ENCODE measurements around the gene RNF31. TPM values are rescaled to one million over a fixed set of nuclear protein-coding genes. Genes with fewer than 3 reads are reported as not detected.

The RNF31 gene
- total and polyA plus RNA-seq, 2 of the 13 experiments (the other 11 are each of a cell fraction or from before 2014, with no cell fraction given) = 48.2 to 86.8 TPM

DNA sequence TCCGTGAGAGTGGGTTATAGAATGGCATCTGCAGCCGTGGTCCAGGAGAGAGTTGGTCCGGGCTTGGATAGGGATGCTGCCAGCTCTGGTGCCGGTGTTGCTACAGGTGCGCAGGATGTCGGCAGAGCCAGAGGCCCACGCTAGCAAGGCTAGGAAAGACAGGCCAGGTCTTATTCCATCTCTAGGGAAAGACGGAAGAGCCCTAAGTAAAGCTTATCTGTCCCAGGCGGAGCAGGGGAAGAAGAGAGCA lies 11.8 kb upstream of the RNF31 start (continued):
- TF ChIP-seq CHD4 (IDR thresholded peaks at IDR 0.05; ENCODE audit: borderline replicate concordance, low read length) = no peak
- peak; percentile 51; the same call in 1 of the 2 replicates for TF ChIP-seq ZBTB20 (CRISPR knock-in tag; IDR thresholded peaks at IDR 0.05; ENCODE audit: borderline replicate concordance, low read depth)
- 0 out of 2 replicates have a peak, but pooled peaks have one; percentile 48 for TF ChIP-seq JUND (CRISPR knock-in tag; IDR thresholded peaks at IDR 0.05)
- peak; percentile 84; the same call in 1 of the 2 replicates for TF ChIP-seq NFE2L1 (CRISPR knock-in tag; IDR thresholded peaks at IDR 0.05; ENCODE audit: borderline replicate concordance)
- TF ChIP-seq ISL2 (CRISPR knock-in tag; IDR thresholded peaks at IDR 0.05) = no peak
- TF ChIP-seq, protein P1, sequence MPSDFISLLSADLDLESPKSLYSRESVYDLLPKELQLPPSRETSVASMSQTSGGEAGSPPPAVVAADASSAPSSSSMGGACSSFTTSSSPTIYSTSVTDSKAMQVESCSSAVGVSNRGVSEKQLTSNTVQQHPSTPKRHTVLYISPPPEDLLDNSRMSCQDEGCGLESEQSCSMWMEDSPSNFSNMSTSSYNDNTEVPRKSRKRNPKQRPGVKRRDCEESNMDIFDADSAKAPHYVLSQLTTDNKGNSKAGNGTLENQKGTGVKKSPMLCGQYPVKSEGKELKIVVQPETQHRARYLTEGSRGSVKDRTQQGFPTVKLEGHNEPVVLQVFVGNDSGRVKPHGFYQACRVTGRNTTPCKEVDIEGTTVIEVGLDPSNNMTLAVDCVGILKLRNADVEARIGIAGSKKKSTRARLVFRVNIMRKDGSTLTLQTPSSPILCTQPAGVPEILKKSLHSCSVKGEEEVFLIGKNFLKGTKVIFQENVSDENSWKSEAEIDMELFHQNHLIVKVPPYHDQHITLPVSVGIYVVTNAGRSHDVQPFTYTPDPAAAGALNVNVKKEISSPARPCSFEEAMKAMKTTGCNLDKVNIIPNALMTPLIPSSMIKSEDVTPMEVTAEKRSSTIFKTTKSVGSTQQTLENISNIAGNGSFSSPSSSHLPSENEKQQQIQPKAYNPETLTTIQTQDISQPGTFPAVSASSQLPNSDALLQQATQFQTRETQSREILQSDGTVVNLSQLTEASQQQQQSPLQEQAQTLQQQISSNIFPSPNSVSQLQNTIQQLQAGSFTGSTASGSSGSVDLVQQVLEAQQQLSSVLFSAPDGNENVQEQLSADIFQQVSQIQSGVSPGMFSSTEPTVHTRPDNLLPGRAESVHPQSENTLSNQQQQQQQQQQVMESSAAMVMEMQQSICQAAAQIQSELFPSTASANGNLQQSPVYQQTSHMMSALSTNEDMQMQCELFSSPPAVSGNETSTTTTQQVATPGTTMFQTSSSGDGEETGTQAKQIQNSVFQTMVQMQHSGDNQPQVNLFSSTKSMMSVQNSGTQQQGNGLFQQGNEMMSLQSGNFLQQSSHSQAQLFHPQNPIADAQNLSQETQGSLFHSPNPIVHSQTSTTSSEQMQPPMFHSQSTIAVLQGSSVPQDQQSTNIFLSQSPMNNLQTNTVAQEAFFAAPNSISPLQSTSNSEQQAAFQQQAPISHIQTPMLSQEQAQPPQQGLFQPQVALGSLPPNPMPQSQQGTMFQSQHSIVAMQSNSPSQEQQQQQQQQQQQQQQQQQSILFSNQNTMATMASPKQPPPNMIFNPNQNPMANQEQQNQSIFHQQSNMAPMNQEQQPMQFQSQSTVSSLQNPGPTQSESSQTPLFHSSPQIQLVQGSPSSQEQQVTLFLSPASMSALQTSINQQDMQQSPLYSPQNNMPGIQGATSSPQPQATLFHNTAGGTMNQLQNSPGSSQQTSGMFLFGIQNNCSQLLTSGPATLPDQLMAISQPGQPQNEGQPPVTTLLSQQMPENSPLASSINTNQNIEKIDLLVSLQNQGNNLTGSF (CRISPR knock-in tag; IDR thresholded peaks at IDR 0.05) = peak; percentile 62; the same call in 1 of the 2 replicates
- 0 out of 2 replicates have a peak, but pooled peaks have one; percentile 81 for TF ChIP-seq HMGA1 (CRISPR knock-in tag; conservative IDR thresholded peaks at IDR 0.05)
- TF ChIP-seq MZF1 (CRISPR knock-in tag; IDR thresholded peaks at IDR 0.05; ENCODE audit: borderline replicate concordance) = peak; percentile 87; the same call in 1 of the 2 replicates
- TF ChIP-seq ZNF83 (CRISPR knock-in tag; IDR thresholded peaks at IDR 0.05; ENCODE audit: borderline replicate concordance) = peak; percentile 57; the same call in 1 of the 2 replicates
- TF ChIP-seq, protein P2, sequence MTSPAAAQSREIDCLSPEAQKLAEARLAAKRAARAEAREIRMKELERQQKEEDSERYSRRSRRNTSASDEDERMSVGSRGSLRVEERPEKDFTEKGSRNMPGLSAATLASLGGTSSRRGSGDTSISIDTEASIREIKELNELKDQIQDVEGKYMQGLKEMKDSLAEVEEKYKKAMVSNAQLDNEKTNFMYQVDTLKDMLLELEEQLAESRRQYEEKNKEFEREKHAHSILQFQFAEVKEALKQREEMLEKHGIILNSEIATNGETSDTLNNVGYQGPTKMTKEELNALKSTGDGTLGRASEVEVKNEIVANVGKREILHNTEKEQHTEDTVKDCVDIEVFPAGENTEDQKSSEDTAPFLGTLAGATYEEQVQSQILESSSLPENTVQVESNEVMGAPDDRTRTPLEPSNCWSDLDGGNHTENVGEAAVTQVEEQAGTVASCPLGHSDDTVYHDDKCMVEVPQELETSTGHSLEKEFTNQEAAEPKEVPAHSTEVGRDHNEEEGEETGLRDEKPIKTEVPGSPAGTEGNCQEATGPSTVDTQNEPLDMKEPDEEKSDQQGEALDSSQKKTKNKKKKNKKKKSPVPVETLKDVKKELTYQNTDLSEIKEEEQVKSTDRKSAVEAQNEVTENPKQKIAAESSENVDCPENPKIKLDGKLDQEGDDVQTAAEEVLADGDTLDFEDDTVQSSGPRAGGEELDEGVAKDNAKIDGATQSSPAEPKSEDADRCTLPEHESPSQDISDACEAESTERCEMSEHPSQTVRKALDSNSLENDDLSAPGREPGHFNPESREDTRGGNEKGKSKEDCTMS (CRISPR knock-in tag; conservative IDR thresholded peaks at IDR 0.05) = 0 out of 2 replicates have a peak, but pooled peaks have one; percentile 20
- no peak for TF ChIP-seq ZKSCAN1 (IDR thresholded peaks at IDR 0.05; ENCODE audit: low read length)
- TF ChIP-seq ZNF550 (CRISPR knock-in tag; IDR thresholded peaks at IDR 0.05; ENCODE audit: borderline replicate concordance) = peak; percentile 98; the same call in 1 of the 2 replicates
- 0 out of 2 replicates have a peak, but pooled peaks have one; percentile 8 for TF ChIP-seq RFX1 (IDR thresholded peaks at IDR 0.05)
- TF ChIP-seq ZNF598 (CRISPR knock-in tag; IDR thresholded peaks at IDR 0.05; ENCODE audit: borderline replicate concordance) = peak; percentile 85; the same call in 1 of the 2 replicates
- TF ChIP-seq ZNF572 (CRISPR knock-in tag; IDR thresholded peaks at IDR 0.05) = no peak
- peak; percentile 75; the same call in 1 of the 2 replicates for TF ChIP-seq NFATC3 (CRISPR knock-in tag; IDR thresholded peaks at IDR 0.05)
- TF ChIP-seq, protein P3, sequence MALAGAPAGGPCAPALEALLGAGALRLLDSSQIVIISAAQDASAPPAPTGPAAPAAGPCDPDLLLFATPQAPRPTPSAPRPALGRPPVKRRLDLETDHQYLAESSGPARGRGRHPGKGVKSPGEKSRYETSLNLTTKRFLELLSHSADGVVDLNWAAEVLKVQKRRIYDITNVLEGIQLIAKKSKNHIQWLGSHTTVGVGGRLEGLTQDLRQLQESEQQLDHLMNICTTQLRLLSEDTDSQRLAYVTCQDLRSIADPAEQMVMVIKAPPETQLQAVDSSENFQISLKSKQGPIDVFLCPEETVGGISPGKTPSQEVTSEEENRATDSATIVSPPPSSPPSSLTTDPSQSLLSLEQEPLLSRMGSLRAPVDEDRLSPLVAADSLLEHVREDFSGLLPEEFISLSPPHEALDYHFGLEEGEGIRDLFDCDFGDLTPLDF (CRISPR knock-in tag; IDR thresholded peaks at IDR 0.05) = 0 out of 2 replicates have a peak, but pooled peaks have one; percentile 2
- TF ChIP-seq CREM (IDR thresholded peaks at IDR 0.05) = no peak
- TF ChIP-seq CREM (CRISPR knock-in tag; IDR thresholded peaks at IDR 0.05) = 0 out of 2 replicates have a peak, but pooled peaks have one; percentile 21
- no peak for TF ChIP-seq ZBTB2 (CRISPR knock-in tag; IDR thresholded peaks at IDR 0.05; ENCODE audit: low read depth)

Measured in HepG2 (cell line).